Gastroesophageal sphincter (tissue), 4 donors: ENCODE measurements around the gene RMI2. TPM values are rescaled to one million over a fixed set of nuclear protein-coding genes. Genes with fewer than 3 reads are reported as not detected.
A peak's percentile ranks its signal among the peaks of the same experiment; 100 is the strongest.

ENCODE experiments used
- ATAC-seq: fragments of 150-250 bp; one replicate; pipeline ENCODE4 v1.9.1; 2016; ENCODE audit warnings: mild to moderate bottlenecking, moderate library complexity
- H3K27ac ChIP-seq, 4 donors: fragments of 200-600 bp; sonication (generic) in 3 of 4; 1 replicate in 3 of 4; 2 replicates in 1 of 4; pipeline ENCODE4 v1.5.1; 2016 to 2019
- H3K27me3 ChIP-seq: fragments of 200-600 bp; sonication (generic); one replicate; pipeline ENCODE4 v1.5.1; 2019
- H3K36me3 ChIP-seq, 2 donors: fragments of 200-600 bp; sonication (generic); one replicate each; pipeline ENCODE4 v1.5.1; 2019; ENCODE audit warnings: control low read depth in 1 of 2
- H3K4me1 ChIP-seq, 3 donors: fragments of 200-600 bp; sonication (generic); 1 replicate in 2 of 3; 2 replicates in 1 of 3; pipeline ENCODE4 v1.5.1; 2016 to 2019; ENCODE audit warnings: control low read depth in 2 of 3
- H3K4me3 ChIP-seq, 2 donors: fragments of 200-600 bp; sonication (generic); one replicate each; pipeline ENCODE4 v1.5.1; 2019; ENCODE audit warnings: mild to moderate bottlenecking in 1 of 2, moderate library complexity in 1 of 2
- H3K9me3 ChIP-seq, 3 donors: fragments of 200-600 bp; sonication (generic); one replicate each; pipeline ENCODE4 v1.5.1; 2017 to 2019; ENCODE audit warnings: control low read depth in 2 of 3
- EP300 ChIP-seq: sonication (generic); formaldehyde crosslinking; IDR thresholded peaks from one replicate; pipeline ENCODE4 v1.6.1; 2017; ENCODE audit warnings: antibody characterized with exemption, mild to moderate bottlenecking
- POLR2A ChIP-seq, 2 donors: fragments of 450-650 bp; IDR thresholded peaks; one replicate each; pipeline ENCODE4 v1.6.1; 2017; ENCODE audit warnings: antibody characterized with exemption in 2 of 2, mild to moderate bottlenecking in 2 of 2, moderate library complexity in 1 of 2
- POLR2AphosphoS5 ChIP-seq: sonication (generic); formaldehyde crosslinking; IDR thresholded peaks from one replicate; pipeline ENCODE4 v1.6.1; 2017; ENCODE audit warnings: antibody characterized with exemption
- WGBS, 2 donors: methylation state at CpG; one replicate each; pipeline ENCODE4 v1.1.5; 2018; ENCODE audit warnings: low coverage in 1 of 2; 5-methylcytosine and 5-hydroxymethylcytosine counted together
- total RNA-seq, 4 donors: library from RNA; depleted of rRNA; stranded (reverse); fragments of >200 nt; gene quantifications; one replicate each; pipeline ENCODE4 v1.1.0, GENCODE V29; 2016
- TF ChIP-seq, protein P1 (sequence below), 4 experiments: fragments of 200-600 bp in 2 of 4; fragments of 450-650 bp in 2 of 4; sonication (generic) in 1 of 4; IDR thresholded peaks; one replicate each; pipeline ENCODE4 v1.5.1; 2017 to 2019; ENCODE audit warnings: antibody characterized with exemption in 4 of 4, mild to moderate bottlenecking in 2 of 4, moderate library complexity in 2 of 4

RMI2 gene
- total RNA-seq, 4 donors from 2014 or later, result 0.31 to 1.8 (median 1.4) TPM

DNA sequence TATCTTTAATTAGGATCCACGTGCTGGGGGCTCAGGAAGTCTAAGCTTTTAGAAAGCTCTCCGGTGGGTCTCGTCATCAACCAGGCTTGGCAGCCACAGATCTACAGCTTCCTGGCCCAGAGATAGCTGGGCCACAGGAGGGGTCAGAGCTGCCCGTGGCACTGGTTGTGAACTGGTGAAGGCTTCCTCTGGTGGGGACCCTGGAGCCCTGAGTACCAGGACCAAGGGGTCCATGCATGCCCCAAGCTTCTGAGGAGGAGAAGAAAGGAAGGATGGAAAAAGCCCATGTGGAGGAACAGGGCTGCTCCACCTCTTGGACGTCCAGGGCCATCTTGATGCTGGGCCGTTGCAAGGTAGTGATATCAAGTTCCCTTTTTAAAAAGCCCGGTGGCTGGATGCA is 13.3 kb downstream of the RMI2 start:
- TF ChIP-seq EP300, result no peak
- no peak for TF ChIP-seq POLR2A (IDR thresholded peaks at IDR 0.05)
- no peak for TF ChIP-seq POLR2AphosphoS5
- TF ChIP-seq, protein P1, sequence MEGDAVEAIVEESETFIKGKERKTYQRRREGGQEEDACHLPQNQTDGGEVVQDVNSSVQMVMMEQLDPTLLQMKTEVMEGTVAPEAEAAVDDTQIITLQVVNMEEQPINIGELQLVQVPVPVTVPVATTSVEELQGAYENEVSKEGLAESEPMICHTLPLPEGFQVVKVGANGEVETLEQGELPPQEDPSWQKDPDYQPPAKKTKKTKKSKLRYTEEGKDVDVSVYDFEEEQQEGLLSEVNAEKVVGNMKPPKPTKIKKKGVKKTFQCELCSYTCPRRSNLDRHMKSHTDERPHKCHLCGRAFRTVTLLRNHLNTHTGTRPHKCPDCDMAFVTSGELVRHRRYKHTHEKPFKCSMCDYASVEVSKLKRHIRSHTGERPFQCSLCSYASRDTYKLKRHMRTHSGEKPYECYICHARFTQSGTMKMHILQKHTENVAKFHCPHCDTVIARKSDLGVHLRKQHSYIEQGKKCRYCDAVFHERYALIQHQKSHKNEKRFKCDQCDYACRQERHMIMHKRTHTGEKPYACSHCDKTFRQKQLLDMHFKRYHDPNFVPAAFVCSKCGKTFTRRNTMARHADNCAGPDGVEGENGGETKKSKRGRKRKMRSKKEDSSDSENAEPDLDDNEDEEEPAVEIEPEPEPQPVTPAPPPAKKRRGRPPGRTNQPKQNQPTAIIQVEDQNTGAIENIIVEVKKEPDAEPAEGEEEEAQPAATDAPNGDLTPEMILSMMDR (IDR thresholded peaks at IDR 0.05), result no peak
- 75% methylated on average over 3 of the region's 7 CpGs; no CpG with 5 or more reads in 1 of the 2 donors for WGBS, 2 donors
- no peaks in the 10 kb centered on the region for H3K36me3 ChIP-seq

DNA sequence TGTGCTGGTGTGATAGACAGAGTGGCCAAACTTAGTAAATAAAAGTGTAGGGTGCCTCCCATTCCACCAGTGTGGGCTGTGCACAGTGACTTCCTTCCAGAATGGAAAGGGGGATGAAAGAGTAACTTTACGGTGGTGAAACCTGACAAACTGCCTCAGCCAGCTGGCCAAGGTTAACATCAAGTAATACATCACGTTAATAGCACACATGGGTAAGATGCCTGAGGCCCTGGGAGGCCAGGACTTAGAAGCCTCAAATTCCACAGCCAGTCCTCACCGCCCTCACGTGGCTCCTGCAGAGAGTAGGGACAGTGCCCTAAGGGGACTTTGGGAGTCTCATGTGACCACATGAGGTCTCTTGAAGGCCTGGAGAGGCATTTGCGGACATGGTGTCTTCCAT is 14.1 kb downstream of the RMI2 start:
- TF ChIP-seq, protein P1 (IDR thresholded peaks at IDR 0.05), result no peak
- no peak for TF ChIP-seq EP300
- Histone ChIP-seq H3K4me3 (no peak overlapping the region), H3K27ac (no peak overlapping the region), H3K27me3 (no peaks in the 10 kb centered on the region), H3K9me3 (no peaks in the 10 kb centered on the region), H3K4me1 (peaks cover 0 to 48% (median 17%) of the 10 kb centered on the region in 3 donors), H3K36me3 (no peaks in the 10 kb centered on the region)
- WGBS, 2 donors, result 72 to 84% methylated on average over 3 to 5 of the region's 5 CpGs
- ATAC-seq, result no peak

More for the DNA sequence above, 13.3 kb downstream of the RMI2 start:
- Histone ChIP-seq H3K4me3 (no peak overlapping the region), H3K4me1 (peaks cover 0 to 48% (median 17%) of the 10 kb centered on the region in 3 donors), H3K27me3 (no peaks in the 10 kb centered on the region), H3K9me3 (no peaks in the 10 kb centered on the region), H3K27ac (peak overlapping the region in 1 of 4 donors; percentile 0)
- ATAC-seq, result no peak

DNA sequence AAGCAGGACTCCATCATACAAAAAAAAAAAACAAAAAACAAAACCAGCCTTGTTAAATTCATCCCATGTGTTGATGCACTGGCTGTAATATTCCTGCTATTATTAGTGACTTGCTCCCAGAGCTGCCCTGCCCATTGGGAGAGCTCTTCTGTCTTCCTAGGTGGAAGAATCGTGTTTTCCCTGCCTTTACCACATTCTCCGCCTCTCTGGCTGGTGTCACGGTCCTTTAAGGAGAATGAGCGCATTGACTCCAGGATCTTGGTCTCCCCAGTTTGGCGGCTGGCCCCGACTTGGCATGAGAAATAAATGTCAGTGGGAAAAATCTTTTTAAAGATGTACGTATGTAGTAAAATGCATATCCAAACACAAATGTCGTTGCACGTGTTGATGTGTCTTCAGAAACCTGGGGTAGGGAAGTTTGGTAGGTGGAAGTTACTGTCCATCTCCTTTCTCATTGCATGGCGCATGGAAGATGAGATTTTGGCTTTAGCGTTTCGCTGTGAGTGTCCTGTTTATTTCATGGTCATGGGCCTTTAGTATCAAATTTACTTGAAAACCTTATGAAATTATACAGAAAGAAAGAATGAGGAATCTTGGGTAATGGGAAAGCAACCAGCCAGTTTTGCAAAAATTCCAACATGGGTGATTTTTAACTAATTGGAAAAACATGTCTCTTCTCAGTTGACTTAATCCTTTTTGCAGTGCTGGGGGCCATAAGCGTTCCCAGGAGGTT is 15.5 kb downstream of the RMI2 start:
- no peak for TF ChIP-seq EP300
- no peak for TF ChIP-seq POLR2A (IDR thresholded peaks at IDR 0.05)
- no peak for TF ChIP-seq POLR2AphosphoS5
- TF ChIP-seq, protein P1 (IDR thresholded peaks at IDR 0.05), result no peak
- no peaks in the 10 kb centered on the region for H3K36me3 ChIP-seq
- WGBS, 2 donors, result 56 to 78% methylated on average over 7 to 13 of the region's 13 CpGs
- H3K9me3 ChIP-seq, result no peaks in the 10 kb centered on the region
- no peaks in the 10 kb centered on the region for H3K27me3 ChIP-seq
- H3K4me3 ChIP-seq, result no peak overlapping the region
- H3K27ac ChIP-seq, result no peak overlapping the region
- H3K4me1 ChIP-seq, result peaks cover 0 to 39% (median 14%) of the 10 kb centered on the region in 3 donors
- no peak for ATAC-seq

DNA sequence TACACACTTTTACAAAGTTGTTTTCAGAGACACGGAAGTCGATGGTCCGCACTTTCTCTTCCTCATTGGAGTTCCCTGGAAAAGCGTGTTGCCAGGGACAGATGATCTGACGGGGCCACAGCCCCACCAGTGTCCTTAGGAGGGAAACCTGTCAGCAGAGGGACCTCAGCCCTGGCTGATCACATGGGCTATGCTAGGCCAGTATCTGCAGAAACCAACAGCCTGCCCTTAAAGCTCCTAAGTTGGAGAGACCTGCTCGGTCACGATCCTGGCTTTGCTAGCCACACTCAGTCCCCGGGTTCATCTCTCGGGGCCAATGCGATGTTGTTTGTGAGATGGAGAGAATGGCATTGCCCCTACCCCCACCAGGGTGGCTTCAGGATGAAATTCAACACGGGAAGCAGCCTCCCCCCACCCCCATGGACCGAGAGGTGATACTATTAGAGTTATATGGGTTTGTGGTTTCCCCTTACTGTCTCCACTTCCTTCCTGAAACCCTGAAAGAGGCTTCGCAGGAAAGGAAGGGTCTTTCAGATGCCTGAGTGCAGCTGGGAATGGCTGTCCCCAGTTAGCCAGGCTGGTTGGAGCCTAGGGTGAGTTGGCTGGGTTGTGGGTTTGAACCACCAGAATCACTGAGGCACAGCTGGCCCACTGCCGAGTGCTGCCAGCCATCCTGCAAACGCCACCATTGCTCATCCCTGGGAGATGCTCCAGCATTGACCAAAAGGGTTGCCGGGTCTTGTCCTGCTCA is 16.6 kb downstream of the RMI2 start:
- H3K9me3 ChIP-seq, result no peaks in the 10 kb centered on the region
- TF ChIP-seq POLR2A (IDR thresholded peaks at IDR 0.05) (no peak), POLR2AphosphoS5 (no peak), EP300 (no peak)
- TF ChIP-seq, protein P1 (IDR thresholded peaks at IDR 0.05), result no peak
- H3K27me3 ChIP-seq, result no peaks in the 10 kb centered on the region
- 60 to 69% methylated on average over 6 to 11 of the region's 16 CpGs for WGBS, 2 donors
- peaks cover 0 to 34% (median 10%) of the 10 kb centered on the region in 3 donors for H3K4me1 ChIP-seq
- no peak overlapping the region for H3K4me3 ChIP-seq
- no peak overlapping the region for H3K27ac ChIP-seq
- ATAC-seq, result no peak
- no peaks in the 10 kb centered on the region for H3K36me3 ChIP-seq

DNA sequence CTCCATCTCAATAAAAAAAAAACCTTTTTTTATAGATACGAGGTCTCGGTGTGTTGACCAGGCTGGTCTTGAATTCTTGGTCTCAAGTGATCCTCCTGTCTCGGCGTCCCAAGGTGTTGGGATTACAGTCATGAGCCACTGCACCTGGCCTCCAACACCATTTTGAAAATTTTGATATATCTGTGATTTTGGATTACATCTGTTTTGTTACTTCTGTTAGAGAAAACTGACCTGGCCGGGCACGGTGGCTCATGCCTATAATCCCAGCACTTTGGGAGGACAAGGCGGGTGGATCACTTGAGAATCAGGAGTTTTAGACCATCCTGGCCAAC is 18.6 kb downstream of the RMI2 start:
- H3K4me1 ChIP-seq, result peaks cover 0 to 17% (median 0%) of the 10 kb centered on the region in 3 donors
- H3K27ac ChIP-seq, result peak overlapping the region in 1 of 4 donors; percentile 5
- no peaks in the 10 kb centered on the region for H3K27me3 ChIP-seq
- no peak for ATAC-seq
- TF ChIP-seq, protein P1 (IDR thresholded peaks at IDR 0.05), result no peak
- TF ChIP-seq POLR2A (IDR thresholded peaks at IDR 0.05) (no peak), POLR2AphosphoS5 (no peak), EP300 (no peak)
- no peaks in the 10 kb centered on the region for H3K9me3 ChIP-seq
- WGBS, 2 donors, result 100% methylated on average over 3 of the region's 7 CpGs
- no peak overlapping the region for H3K4me3 ChIP-seq
- H3K36me3 ChIP-seq, result no peaks in the 10 kb centered on the region
